Measurements from ENCODE around the gene LARGE1.

DNA sequence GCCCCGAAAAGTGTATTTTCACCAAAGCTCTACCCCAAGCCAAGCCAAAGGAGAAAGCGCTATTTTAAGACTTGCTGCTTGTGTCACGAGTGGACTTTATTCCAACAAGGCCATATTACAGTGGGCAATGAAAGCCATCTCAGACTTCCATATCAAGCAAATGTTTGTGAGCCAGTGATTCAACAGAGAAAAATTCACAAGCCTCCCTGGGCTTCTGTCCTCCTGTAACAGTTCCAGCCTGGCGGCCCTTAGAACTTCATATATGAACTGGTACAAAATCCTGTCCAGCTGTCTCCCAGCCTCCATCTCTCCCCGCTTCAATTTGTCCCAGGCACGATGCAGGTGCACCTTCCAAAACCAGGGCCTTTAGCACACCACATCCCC, 11.2 kb downstream of the LARGE1 start:
- TF ChIP-seq, protein P1, sequence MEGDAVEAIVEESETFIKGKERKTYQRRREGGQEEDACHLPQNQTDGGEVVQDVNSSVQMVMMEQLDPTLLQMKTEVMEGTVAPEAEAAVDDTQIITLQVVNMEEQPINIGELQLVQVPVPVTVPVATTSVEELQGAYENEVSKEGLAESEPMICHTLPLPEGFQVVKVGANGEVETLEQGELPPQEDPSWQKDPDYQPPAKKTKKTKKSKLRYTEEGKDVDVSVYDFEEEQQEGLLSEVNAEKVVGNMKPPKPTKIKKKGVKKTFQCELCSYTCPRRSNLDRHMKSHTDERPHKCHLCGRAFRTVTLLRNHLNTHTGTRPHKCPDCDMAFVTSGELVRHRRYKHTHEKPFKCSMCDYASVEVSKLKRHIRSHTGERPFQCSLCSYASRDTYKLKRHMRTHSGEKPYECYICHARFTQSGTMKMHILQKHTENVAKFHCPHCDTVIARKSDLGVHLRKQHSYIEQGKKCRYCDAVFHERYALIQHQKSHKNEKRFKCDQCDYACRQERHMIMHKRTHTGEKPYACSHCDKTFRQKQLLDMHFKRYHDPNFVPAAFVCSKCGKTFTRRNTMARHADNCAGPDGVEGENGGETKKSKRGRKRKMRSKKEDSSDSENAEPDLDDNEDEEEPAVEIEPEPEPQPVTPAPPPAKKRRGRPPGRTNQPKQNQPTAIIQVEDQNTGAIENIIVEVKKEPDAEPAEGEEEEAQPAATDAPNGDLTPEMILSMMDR (conservative IDR thresholded peaks at IDR 0.05 in 1 of 2, IDR thresholded peaks at IDR 0.05 in 1 of 2; ENCODE audit: low read depth in 1 of 2, low read length in 2 of 2) = no peak
- no peak for TF ChIP-seq EZH2 (IDR thresholded peaks at IDR 0.05; ENCODE audit: low read length, missing control alignments)

Measured in fibroblast of lung (primary cell).